Measurements from ENCODE around the gene KIAA0040.

- TF ChIP-seq ZNF174 (tag by site-specific recombination; IDR thresholded peaks at IDR 0.05) (no peak), ZNF629 (tag by site-specific recombination; IDR thresholded peaks at IDR 0.05) (no peak), CTCF (tag by site-specific recombination; IDR thresholded peaks at IDR 0.05) (no peak)
Observed at GRCh38 chr1:175168782-175169181, 23.8 kb downstream of the KIAA0040 start.
